Eye (tissue), 1 donor: ENCODE results near the gene MTF2.

Source experiments
- DNase-seq: peaks from one replicate; pipeline ENCODE4 v3.0.0-alpha.2; 2015

The MTF2 gene

DNA sequence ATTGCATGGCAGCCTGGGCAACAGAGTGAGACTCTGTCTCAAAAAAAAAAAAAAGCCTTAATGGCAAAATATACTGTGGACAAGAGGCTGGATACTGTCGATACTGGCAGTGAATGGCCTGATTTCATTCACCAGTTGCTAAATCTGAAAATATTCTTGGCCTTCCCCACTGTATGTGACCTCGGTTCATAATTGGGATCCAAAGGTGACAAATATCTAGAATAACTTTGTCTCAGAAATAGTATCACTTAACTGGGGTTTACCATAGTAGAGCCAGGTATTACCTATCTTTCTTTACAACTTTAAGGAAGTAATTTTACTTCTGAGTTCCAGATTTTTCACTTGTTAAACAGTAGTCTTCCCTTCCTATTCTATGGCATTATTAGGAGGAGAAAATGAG, 8.4 kb downstream of the MTF2 start:
- no peak for DNase-seq

DNA sequence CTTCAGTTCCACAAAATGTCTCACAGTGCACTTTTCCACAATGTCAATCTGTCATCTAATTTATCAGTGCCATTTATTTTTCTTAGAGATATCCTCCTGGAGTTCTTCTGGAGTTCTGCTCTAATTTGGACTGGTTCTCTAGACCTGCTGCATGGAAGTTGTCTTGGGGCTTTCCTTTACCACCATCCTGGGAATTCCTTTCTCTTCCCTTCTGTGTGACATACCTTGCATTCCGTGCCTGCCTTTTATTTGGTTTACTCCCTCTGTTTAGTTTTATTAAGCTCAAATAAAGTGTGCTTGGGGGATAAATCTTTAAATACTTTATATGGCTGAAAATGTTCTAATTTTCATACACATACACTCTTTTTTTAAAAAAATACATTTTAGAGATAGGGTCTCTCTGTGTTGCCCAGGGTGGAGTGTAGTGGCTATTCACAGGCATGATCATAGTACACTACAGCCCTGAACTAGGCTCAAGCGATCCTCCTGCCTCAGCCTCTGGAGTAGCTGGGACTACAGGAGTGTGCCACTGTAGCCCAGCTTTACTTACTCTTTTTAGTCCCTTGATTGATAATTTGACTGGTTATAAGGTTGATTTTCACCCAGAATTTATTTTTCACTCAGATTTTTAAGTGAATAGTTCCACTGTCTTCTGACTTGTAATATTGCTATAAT, 14.4 kb downstream of the MTF2 start:
- DNase-seq: no peak

DNA sequence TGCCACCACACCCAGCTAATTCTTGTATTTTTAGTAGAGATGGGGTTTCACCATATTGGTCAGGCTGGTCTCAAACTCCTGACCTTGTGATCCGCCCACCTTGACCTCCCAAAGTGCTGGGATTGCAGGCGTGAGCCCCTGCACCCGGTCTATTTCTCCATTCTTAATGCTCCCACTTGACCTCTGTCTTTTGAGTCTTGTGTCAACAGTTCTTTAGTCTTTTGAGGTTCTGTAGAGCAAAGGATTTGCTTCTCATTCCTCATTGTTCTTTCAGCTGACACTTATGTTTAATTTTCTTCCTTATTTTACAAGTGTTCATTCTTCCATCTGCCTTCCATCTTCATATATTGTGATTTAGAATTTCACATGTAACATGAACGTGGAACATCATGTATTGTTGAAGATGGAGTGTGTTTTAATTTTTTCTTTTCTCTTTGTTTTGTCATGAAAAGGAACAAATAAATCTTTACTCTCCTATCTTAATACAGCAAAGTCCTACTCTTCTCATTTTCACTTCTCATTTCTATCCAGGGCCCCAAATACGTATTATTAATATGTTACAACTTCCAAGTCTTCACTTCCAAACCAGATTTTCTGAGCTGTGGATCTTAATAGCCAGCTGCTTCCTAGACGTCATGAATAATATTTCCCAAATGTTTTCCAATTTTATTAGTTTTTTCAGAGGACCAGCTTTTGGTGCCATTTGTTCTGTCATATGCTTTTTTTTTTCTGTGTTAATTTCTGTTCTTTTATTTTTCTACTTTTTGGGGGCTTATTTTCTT, 16.9 kb downstream of the MTF2 start:
- no peak for DNase-seq

DNA sequence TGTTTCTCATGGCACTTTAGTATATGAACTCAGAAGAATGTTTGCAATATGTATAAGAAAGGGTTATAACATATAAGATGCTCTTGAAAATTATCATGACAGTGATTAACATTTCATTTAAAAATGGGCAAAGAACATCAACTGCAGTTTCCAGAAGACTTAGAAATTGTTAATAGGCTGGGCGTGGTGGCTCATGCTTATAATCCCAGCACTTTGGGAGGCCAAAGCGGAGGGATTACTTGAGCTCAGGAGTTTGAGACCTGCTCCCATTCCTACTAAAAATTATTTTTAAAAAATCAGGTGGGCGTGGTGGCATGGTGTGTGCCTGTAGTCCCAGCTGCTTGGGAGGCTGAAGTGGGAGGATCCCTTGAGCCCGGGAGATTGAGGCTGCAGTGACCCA, 23.1 kb downstream of the MTF2 start:
- DNase-seq: no peak

DNA sequence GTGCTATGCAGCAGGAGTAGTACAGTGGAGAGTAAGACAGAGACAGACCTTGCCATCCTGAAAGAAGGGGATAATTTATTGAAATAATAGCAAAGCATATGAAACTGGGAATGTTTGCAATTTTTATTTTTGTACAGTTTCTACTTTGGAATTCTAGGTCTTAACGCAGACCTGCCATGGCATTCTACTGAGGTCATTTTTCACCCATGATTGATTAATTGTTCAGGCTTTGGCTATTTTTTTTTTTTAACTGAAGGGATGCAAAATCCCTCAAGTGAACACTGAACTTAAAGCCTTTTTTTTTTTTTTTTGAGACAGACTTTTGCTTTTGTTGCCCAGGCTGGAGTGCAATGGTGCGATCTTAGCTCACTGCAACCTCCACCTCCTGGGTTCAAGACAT, 27.1 kb downstream of the MTF2 start:
- no peak for DNase-seq

DNA sequence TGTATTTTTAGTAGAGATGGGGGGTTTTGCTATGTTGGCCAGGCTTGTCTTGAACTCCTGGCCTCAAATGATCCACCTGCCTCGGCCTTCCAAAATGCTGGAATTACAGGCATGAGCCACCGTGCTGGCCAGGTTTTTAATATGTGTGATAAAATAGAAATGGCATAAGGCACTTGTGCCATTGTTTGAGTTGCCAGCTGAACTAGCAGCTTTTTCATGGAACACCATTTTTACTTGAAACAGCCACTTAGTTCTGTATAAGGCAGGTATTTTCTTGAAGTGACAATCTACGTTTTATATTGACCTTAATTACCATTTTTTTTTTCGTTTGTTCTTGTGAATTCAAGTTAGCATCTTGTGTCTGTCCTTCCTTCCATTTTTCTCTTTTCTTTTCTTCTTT, 28.3 kb downstream of the MTF2 start:
- DNase-seq: no peak

DNA sequence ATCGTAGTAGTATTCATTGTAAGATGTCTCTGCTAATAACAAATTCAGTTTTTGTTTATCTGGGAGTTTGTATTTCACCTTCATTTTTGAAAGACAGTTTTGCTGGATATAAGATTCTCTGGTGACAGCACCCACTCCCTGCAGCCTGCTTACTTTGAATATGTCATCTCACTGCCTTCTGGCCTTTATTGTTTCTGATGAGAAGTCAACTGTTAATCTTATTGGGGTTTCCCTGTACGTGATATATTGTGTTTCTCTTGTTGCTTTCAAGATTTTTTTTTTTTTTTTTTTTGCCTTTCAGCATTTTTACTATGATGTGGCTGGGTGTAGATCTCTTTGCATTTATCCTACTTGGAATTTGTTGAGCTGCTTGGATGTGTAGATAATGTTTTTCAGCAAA, 29.3 kb downstream of the MTF2 start:
- DNase-seq: no peak

DNA sequence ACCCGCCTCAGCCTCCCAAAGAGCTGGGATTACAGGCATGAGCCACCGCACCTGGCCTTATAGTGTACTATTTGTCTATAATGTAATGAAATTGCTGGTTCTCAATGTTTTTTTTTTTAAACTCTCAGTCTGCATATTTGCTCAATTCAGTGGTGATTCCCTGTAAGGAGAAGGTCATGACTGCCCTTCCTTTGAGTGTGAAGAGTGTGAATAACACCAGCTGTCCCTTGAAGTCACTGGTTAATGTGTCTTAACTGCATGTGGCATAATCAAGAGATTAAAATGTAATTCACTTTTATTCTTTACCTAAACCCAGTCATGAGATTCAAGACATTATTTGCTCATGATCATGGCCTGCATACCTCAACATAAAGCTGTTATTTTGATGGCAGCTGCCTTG, 30.5 kb downstream of the MTF2 start:
- no peak for DNase-seq

DNA sequence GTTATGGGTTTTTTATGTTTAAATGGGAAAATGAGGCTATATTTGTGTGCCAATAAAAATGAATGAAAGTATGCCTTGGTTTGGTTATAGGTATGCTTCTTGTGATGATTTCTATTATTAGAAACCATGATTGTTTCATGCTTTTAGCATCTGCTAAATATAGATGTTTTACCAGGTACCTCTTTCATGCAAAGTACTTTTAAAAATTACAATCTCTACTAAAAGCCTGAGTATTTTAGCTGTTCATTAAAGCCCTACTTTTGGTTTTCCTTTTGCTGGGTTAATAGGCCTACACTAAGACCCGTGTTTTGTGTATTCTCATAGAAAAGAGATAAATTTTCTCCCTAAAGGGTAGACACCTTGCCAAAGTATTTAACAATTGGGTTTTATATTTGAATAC, 32.0 kb downstream of the MTF2 start:
- DNase-seq: no peak

DNA sequence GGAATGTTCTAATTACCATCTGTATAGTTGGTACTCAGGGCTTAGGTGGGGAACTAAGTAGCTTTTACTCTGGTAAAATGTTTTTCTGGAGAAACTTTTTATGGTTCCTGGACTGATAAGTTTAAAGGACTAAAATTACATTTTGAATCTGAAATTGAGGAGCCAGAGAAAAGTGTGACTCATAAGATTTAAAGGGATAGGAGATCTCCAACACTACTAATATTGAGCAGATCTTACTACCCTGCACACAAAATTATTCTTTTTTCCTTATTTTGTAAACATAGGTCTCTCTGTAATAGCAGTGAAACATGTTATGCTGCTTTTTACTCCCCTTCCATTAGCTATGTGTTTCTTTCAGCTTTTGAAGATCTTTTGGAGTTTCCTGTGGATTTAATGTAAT, 32.5 kb downstream of the MTF2 start:
- no peak for DNase-seq

DNA sequence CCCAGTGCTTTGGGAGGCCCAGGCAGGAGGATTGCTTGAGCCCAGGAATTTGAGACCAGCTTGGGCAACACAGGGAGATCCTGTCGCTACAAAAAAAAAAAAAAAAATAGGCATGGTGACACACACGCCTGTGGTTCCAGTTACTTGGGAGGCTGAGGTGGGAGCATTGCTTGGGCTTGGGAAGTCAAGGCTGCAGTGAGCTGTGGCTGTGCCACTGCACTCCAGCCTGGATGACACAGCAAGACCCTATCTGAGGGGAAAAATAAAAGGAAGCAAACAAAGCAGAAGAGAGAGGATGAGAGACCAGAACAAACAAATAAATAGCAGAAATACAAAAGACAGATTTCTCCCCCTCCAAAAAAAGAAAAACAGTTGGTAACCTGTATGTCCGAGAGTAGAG, 34.0 kb downstream of the MTF2 start:
- no peak for DNase-seq

DNA sequence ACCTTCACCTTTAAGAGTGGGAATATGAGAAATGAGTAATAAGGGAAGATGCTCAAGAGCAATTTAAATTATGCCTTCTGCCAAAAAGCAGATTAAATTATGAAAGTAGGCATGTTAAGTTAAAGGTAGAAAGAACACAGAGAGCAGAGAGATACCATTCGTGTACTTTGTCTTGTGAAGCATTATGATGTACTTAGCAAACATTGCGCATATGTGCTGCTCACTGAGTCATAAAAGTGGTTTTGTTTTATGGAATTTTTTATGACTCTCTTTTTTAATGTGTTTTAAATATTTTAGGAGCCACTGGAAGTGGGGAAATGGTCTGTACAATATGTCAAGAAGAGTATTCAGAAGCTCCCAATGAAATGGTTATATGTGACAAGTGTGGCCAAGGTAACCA, 35.3 kb downstream of the MTF2 start:
- no peak for DNase-seq

DNA sequence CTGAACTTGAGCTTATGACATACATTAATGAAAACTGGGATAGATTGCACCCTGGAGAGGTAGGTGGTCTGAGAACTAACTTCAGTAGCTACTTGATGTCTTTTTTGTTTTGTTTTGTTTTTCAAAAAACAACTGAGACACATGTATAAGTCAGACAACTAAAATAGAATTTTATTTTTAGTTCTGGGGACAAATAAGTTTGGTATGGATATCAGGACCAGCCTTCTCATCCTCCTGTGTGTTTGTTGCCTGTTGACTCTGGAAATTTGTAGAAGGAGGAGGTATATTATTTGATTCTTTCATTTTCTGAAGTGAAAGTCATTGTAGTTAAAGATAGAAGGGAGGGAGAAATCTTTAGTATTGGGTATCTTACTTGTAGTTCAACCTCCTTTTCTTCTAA, 41.5 kb downstream of the MTF2 start:
- DNase-seq: no peak

DNA sequence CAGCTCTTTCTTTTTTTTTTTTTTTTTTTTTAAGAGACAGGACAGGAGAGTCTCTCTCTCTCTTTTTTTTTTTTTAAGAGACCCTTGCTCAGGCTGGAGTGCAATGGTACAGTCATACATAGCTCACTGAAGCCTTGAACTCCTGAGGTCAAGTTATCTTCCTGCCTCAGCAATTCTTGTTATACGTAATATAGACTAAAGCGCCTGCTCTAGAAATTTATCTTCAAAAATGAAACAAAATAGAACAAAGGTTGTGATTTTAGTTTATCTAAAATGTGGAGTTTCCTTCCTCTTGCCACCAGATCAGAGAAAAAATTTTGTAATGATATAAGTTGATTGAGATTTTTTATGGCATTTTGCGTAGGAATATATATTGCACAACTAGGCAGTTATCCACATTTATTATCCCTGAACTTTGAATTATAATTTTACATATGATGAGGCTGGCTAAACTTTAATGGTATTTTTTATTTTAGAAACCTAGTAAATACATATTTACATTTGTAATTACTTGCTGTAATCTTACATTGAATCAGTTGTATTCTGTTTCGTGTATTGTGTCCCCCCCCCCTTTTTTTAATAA, 44.2 kb downstream of the MTF2 start:
- no peak for DNase-seq

DNA sequence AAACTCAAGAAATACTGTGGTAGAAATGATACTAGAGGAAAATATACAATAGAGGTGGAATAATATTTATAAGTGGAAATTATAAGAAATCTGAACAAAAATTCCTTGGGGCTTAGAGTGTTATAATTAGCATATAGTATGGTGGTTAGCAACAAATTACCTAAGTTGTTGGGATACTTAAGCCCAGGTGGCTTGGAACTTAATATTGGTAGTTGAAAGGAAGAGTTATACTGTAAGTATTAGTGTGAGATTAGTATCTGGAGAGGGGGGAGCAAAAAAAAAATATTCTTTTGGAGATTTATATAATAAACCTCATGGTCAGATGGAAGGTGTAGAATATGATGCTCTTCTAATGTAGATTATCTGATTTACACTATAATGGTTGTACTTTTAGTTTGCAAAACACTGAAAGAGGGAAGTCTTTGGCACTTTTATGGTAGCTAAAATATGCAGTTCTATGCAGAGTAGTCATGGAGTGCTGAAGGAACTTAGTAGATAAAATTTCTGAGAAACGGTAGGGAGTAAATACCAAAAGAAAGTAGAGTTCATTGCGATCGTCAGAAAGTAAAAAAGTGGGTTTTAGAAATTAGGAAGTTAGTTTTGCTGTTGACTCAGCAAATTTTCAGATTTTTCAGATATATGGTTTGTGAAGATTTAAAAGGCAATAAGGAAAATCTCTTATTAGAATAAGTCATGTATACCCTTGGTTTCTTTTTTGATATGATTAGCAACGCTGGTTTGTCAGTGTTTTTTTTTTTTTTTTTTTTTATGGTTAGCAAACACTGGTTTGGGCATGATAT, 45.7 kb downstream of the MTF2 start:
- no peak for DNase-seq

DNA sequence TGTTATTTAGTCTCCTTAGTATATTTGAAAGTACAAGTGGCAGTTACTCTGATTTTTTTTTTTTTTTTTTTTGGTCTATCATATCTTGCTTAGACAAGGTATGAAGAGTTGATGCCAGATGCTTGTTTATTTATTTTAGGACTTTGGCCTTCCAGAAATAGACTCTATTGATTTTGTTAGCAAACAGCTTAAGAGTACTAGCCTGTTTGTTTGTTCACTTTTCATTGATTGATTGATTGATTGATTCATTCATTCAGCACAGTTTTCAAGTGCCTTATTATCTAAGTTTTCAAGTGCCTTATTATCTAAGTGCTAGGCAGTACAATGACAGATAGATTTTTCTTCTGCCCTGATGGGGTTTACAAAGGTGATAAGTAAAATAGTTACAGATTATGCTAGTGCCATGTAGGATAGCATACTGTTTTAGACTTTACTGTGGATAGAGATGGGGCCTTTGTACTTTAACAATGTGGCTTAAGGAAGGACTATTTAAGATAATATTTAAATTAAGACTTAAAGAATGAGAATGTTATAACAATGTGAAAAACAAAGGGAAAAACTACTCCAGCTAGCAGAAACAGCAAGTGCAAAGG, 50.5 kb downstream of the MTF2 start:
- no peak for DNase-seq

DNA sequence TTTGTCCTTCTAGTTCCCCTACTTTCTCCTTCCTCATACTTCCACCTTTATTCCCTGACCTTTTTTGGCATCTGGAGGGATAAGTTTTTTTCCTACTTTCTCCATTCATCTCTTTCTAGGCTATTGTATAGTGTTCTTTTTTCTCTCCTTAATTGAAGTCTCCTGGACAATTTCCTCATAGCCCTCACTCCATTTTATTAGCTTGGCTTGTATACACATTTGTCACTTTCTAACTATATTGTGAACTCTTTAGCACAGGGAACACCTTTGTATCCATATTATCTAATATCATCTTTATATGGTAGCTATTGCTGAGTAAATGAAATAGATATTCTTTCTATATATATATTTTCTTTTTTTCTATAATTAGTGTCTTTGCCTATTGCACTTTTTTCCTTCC, 53.6 kb downstream of the MTF2 start:
- DNase-seq: no peak

DNA sequence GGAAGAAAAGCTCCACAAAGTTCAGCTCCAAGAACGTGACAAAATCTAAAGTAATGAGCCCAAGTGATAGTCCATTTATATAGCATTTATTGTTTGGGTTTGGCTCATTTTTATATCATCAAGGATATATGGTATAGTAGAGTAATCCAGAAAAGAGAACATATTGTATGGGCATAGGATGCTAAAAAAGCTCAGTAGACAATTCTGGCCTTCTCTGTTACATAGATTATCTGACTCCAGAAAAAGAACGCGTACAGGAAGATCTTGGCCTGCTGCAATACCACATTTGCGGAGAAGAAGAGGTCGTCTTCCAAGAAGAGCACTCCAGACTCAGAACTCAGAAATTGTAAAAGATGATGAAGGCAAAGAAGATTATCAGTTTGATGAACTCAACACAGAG, 57.4 kb downstream of the MTF2 start:
- no peak for DNase-seq

DNA sequence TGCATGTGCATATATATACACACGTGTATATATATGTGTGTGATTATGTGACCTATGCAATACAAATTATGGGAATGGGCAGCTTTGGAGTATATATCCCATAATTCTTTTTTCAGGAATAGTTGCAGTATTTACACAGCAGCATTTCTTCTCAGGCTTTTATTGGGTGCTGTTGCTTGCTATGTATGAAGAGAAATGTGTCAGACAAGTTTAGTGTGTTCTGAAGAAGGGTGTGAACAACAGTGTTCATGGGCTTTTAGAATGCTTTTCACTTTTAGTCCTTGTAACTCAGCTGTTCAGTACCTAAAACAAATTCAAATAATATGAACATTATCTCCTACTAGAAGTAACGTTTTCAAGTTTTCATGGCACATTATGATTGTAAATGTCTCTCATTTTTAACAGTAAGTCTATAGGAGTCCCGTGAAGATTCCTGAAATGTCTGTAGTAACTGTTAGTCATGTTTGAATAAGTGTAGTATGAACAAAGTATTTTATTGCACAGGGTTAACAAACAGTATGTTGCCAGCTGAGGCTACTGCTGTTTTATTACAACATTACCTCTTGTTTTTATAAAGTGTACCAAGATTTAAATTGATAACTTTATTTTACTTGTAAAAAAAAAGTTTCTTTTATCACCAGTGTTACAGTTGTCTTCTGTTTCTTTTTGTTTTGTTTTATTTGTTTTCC, 58.7 kb downstream of the MTF2 start:
- DNase-seq: no peak

DNA sequence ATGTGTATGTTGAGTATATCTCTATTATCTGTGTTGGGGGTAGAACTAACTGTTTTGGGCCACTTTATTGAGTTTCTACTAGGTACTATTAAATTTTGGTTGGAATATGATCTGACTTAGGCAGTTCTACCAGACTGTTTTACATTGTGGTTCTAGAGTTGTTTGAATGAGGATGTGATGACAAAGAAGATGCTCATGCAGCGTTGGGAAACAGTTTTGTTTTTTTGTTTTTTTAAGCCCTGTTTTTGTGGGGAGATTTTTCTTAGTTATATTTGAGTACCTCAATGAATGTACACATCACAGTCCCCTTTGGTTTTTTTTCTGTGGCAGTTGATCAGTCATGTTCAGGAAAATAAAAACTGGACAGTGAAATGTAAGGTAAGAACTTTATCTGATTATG, 61.0 kb downstream of the MTF2 start:
- DNase-seq: no peak

DNA sequence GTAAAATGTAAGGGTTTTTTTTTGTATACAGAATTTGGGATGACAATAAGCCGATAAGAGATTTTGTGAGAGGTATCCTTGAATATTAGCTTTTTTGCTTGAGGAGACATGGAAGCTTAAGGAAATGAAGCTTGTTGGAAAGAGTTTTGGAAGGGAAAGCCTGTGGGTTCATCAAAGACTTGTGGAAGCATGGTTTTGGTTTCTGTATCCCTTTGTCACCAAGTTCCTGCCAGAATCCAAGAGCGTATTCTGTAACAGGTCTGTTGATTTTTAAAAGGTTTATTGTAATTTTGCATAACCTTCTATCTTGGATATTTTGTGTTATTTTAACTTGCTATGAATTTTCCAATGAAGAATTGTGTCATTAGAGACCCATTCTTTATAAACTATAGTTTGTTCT, 63.1 kb downstream of the MTF2 start:
- no peak for DNase-seq

DNA sequence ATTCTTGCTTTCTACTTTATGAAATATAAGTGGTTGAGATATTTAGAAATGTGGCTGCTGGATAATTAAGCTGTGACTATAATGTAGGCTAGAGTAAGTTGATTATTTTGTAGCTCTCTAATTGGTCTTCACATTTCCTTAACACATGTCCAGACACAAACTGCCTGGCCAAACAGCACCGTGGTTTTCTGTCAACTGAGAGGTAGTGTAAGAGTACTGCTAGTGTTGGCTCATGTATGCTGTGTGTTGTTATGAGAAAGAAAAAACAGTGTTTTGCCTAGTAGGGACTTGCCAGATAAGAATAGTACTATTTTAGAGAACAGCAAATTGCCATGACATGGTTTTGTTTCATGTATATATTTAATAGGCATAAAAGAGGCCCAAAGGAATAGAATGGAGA, 64.1 kb downstream of the MTF2 start:
- DNase-seq: no peak

DNA sequence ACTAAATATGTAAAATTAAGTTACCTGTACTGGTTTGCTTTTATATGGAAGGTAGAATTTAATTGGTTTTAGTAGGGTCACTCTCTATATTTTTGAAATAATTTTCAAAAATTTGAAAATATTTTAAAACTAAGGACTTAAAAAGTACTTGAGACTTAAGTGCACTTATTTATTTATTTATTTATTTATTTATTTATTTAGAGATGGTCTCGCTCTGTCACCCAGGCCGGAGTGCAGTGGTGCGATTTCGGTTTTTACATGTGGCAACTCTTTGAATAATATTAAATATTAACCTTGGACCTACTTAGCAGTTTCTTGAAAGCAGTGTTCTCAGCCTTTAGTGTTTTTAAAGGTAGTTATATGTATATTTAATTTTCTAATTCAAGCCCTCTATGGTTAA, 64.7 kb downstream of the MTF2 start:
- no peak for DNase-seq
